Smooth muscle cell of the brain vasculature (primary cell): Measurements from ENCODE around the gene PNPLA6.

ENCODE experiments used
- DNase-seq: peaks from one replicate; pipeline ENCODE4 v3.0.0-alpha.2; 2012; ENCODE audit warnings: low read depth, low spot score

The PNPLA6 gene

GRCh38 chr19:7515645-7516151, 19.8 kb upstream of the PNPLA6 start, which contains the start of gene ZNF358:
Gene ZNF358, plus strand, starts transcription at chr19:7516103. Its CDS starts 3,140 bp downstream, at chr19:7519243.
- DNase-seq, result no peak

GRCh38 chr19:7516333-7516732, 19.2 kb upstream of the PNPLA6 start:
- DNase-seq, result no peak

- no peak for DNase-seq
Observed at GRCh38 chr19:7516878-7517277, 18.6 kb upstream of the PNPLA6 start.

- DNase-seq, result no peak
Observed at GRCh38 chr19:7519361-7520130, 16.0 kb upstream of the PNPLA6 start.

- DNase-seq, result no peak
Observed at GRCh38 chr19:7520131-7521051, 15.1 kb upstream of the PNPLA6 start.

- no peak for DNase-seq
Observed at GRCh38 chr19:7521551-7522071, 13.9 kb upstream of the PNPLA6 start.

GRCh38 chr19:7522072-7522922, 13.2 kb upstream of the PNPLA6 start, which contains the start of gene MCOLN1:
Gene MCOLN1, plus strand, starts transcription at chr19:7522624. Its CDS starts 127 bp downstream, at chr19:7522751.
- peak; percentile 91 for DNase-seq

- no peak for DNase-seq
Observed at GRCh38 chr19:7522923-7523667, 12.4 kb upstream of the PNPLA6 start.

DNA sequence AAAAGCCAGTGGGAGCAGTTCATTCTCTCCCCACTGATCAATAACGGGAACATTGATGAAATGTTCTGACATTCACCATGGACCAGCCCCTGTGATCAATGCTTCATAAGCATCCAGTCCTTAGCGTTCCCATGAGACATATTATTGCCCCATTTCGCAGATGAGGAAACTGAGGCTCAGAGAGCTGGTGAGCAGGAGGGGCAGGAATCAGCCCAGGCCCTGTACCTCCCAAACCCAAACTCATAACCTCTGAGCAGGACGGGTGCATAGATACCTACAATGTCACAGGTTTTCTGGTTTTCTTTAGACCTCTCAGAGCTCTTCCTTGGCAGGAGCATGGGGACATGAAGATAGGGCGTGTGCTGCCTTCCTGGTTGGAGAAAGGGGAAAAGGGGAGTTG, 11.0 kb upstream of the PNPLA6 start:
- DNase-seq, result no peak

DNA sequence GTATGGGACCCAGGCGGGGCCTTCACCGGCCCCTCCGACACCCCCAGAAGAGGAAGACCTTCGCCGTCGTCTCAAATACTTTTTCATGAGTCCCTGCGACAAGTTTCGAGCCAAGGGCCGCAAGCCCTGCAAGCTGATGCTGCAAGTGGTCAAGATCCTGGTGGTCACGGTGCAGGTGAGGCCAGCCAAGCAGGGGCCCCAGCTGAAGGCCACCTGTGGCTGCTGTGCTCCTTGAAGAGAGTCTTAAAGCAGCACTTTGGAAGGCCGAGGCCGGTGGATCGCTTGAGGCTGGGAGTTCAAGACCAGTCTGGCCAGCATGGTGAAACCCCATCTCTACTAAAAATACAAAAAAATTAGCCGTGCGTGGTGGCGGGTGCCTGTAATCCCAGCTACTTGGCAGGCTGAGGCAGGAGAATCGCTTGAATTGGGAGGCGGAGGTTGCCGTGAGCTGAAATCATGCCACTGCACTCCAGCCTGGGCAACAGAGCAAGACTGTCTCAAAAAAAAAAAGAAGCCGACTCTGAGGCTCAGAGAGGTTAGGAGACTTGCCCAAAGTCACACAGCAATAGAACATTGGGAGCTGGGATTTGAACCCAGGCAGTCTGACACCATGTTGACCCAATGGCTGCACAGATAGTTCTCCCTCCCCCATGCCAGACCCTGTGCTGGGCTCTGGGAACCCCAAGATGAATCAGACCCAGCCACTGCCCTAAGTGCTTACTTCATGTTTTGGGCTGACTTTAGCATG, 10.4 kb upstream of the PNPLA6 start:
- no peak for DNase-seq

DNA sequence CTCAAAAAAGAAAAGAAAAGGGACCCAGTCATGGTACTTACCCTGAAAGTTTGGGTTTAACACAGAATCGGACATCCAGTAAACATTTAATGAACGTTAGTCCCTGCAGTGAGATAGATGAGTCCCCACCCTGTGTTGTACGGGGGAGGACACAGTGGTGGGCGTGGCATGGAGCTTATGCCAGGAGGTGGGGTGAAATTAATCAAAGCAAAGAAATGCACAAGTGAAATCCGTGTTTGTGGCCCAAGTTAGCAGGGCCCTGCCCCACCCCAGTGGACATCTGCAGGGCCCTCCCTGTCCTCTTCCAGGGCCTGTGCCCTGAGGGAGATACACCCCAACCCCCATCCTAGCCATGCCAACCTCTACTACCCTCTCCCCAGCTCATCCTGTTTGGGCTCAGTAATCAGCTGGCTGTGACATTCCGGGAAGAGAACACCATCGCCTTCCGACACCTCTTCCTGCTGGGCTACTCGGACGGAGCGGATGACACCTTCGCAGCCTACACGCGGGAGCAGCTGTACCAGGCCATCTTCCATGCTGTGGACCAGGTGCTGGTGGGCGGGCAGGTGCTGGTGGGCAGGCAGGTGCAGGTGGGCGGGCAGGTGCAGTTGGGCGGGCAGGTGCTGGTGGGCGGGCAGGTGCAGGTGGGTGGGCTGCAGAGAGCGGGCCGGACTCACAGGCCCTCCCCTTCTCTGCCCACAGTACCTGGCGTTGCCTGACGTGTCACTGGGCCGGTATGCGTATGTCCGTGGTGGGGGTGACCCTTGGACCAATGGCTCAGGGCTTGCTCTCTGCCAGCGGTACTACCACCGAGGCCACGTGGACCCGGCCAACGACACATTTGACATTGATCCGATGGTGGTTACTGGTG, 9.2 kb upstream of the PNPLA6 start:
- no peak for DNase-seq

GRCh38 chr19:7527516-7528191, 7.9 kb upstream of the PNPLA6 start:
- DNase-seq, result no peak

- no peak for DNase-seq
Observed at GRCh38 chr19:7528192-7528519, 7.4 kb upstream of the PNPLA6 start.

DNA sequence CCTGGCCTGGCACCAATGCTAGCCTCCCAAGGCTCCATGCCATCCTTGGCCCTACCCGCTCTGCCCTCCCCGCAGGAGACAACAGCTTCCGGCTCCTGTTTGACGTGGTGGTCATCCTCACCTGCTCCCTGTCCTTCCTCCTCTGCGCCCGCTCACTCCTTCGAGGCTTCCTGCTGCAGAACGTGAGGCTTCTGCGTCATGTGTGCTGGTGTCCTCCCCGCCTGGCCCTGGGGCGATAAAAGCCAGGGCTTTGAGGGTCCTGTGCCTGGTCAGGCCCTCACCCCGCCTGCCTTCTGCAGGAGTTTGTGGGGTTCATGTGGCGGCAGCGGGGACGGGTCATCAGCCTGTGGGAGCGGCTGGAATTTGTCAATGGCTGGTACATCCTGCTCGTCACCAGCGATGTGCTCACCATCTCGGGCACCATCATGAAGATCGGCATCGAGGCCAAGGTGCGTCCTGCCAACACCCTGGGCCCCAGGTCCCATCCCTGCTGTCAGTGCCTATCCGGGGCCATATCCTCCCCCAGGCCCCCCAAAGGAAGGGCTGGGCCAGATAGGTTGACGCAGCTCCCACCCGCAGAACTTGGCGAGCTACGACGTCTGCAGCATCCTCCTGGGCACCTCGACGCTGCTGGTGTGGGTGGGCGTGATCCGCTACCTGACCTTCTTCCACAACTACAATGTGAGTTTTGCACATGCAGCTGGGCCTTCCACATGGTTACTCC, 6.8 kb upstream of the PNPLA6 start:
- no peak for DNase-seq

DNA sequence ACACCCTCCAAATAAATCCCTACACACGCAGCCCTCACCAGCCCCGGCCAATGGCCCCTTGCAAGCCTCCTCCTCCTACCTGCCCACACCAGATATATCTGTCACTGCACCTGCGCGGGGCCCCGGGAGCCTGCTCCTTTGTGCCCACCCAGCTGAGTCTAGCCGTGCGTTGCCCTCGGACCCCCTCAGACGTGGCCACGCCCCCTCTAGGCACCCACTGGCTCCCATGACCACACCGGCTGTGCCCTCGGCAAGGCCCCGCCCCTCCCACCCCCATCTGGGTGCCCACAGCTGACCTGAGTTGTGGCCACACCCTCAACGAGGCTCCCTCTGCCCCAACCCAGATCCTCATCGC, 6.3 kb upstream of the PNPLA6 start:
- DNase-seq, result no peak

DNA sequence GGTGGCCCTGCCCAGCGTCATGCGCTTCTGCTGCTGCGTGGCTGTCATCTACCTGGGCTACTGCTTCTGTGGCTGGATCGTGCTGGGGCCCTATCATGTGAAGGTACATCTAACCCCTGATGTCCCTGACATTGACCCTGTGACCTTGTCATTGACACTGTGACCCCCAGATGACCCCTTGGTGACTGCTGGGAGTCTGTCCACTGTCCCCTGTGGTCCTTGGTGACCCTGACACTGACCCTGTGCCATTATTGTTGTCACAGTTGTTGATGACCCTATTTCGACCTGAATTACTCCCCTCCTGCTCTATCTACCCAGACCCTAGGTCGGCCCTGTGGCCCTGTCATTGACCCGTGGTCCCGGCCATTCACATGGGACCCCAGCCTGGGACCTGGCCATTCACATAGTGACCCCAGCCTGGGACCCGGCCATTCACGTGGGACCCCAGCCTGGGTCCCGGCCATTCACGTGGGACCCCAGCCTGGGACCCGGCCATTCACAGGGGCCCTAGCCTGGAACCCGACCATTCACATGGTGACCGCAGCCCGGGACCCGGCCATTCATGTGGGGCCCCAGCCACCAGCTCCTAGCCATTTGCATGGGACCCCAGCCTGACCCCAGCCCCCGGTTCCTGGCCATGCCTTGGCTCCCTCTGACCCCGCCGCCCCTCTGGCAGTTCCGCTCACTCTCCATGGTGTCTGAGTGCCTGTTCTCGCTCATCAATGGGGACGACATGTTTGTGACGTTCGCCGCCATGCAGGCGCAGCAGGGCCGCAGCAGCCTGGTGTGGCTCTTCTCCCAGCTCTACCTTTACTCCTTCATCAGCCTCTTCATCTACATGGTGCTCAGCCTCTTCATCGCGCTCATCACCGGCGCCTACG, 5.7 kb upstream of the PNPLA6 start:
- no peak for DNase-seq
